ENCODE data around the gene AFF2.

AFF2 gene

DNA sequence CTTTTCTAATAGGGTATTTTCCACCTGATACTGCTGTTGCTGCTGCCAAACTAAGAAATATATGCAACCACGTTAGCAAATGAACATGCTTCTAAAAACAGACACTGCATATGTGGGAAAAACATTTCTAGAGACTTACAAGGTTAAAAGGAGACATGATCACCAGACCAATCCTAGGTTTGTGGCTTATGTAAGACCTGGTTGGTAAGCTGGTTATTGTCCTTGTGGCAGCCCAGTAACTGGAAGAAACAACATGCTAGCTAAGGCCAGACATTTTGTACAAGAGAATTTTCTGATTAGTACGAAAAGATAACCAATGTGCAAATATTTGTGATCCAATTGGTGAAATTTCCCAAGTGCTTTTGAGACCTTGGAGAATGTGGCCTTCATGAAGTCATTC lies 112.0 kb downstream of the AFF2 start:
- no peak for DNase-seq
- H3K4me1 ChIP-seq = no peaks in the 10 kb centered on the region
- no peaks in the 10 kb centered on the region for H3K36me3 ChIP-seq
- TF ChIP-seq, protein P1, sequence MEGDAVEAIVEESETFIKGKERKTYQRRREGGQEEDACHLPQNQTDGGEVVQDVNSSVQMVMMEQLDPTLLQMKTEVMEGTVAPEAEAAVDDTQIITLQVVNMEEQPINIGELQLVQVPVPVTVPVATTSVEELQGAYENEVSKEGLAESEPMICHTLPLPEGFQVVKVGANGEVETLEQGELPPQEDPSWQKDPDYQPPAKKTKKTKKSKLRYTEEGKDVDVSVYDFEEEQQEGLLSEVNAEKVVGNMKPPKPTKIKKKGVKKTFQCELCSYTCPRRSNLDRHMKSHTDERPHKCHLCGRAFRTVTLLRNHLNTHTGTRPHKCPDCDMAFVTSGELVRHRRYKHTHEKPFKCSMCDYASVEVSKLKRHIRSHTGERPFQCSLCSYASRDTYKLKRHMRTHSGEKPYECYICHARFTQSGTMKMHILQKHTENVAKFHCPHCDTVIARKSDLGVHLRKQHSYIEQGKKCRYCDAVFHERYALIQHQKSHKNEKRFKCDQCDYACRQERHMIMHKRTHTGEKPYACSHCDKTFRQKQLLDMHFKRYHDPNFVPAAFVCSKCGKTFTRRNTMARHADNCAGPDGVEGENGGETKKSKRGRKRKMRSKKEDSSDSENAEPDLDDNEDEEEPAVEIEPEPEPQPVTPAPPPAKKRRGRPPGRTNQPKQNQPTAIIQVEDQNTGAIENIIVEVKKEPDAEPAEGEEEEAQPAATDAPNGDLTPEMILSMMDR (IDR thresholded peaks at IDR 0.05; ENCODE audit: low read depth, low read length) = no peak
- H3K4me3 ChIP-seq (ENCODE audit: low read depth, low read length) = no peak overlapping the region
- H3K27me3 ChIP-seq = no peaks in the 10 kb centered on the region
- H3K9me3 ChIP-seq = no peaks in the 10 kb centered on the region

DNA sequence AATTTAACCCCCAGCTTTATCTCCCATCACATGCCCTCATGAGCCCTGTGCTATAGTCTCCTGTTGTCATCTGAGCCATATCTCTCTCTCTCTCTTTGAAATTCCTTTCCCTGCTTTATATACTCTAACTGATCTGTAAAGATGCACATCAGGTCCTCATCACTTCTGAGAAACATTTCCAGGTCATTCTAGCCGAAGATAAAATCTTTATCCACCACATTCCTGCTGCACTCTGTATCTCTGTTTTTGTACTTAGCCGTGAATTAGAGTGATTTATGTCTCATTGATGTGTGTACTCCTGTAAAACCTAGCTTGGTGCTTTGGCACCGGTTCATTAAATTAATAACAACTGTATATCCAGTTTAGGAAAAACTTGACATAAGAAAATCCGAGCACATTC lies 113.2 kb downstream of the AFF2 start:
- no peak overlapping the region for H3K4me3 ChIP-seq (ENCODE audit: low read depth, low read length)
- H3K4me1 ChIP-seq = no peaks in the 10 kb centered on the region
- H3K9me3 ChIP-seq = no peaks in the 10 kb centered on the region
- TF ChIP-seq, protein P1 (IDR thresholded peaks at IDR 0.05; ENCODE audit: low read depth, low read length) = no peak
- no peaks in the 10 kb centered on the region for H3K36me3 ChIP-seq
- no peak for DNase-seq
- H3K27me3 ChIP-seq = no peaks in the 10 kb centered on the region

GRCh38 chrX:148615491-148615890 lies 115.1 kb downstream of the AFF2 start:
- no peaks in the 10 kb centered on the region for H3K27me3 ChIP-seq
- no peaks in the 10 kb centered on the region for H3K36me3 ChIP-seq
- TF ChIP-seq, protein P1 (IDR thresholded peaks at IDR 0.05; ENCODE audit: low read depth, low read length) = no peak
- H3K4me3 ChIP-seq (ENCODE audit: low read depth, low read length) = no peak overlapping the region
- H3K4me1 ChIP-seq = no peaks in the 10 kb centered on the region
- no peaks in the 10 kb centered on the region for H3K9me3 ChIP-seq
- DNase-seq = no peak

DNA sequence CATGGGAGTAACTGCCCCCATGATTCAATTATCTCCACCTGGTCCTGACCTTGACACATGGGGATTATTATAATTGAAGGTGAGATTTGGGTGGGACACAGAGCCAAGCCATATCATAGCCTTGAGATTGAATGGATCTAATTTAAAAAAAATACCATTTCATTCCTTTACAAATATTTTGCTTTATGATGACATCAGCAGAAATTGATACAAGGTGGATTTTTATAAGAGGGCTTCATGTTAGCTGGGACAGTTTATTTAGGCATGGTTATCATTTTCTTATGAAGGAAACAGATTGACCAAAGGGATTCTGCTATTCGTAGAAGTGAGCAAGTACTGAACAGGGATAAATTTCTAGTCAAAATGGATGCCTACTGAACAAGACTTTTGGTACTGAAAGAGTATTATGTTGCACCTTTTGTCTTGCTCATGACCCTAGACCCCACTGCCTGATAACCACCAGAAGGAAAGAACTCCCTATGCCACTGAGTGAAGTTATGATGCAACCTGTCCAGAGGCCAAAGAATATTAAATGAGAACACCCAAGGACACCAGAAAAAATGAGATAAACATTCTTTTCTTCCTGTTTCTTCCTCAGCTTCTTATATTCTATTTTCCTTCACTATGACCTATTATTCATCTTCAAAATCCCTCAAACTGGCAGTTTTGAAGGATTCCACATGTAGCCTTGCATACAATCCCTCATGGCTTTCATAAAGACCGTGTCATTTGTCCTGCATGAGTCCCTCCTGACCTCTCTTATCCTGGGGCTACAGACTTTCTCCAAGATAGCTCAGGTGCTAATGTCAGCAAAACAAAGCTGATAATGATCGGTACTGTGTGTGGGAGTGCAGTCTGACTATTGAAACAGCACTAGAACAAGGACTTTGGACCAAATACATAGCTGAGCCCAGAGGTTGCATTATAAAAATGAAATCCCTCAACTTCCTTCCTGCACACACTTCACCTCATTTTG lies 118.3 kb downstream of the AFF2 start:
- Histone ChIP-seq H3K36me3 (no peaks in the 10 kb centered on the region), H3K27me3 (no peaks in the 10 kb centered on the region), H3K9me3 (no peaks in the 10 kb centered on the region), H3K4me1 (no peaks in the 10 kb centered on the region), H3K4me3 (ENCODE audit: low read depth, low read length) (no peak overlapping the region)
- no peak for DNase-seq
- TF ChIP-seq, protein P1 (IDR thresholded peaks at IDR 0.05; ENCODE audit: low read depth, low read length) = no peak

GRCh38 chrX:148620023-148620422 lies 119.6 kb downstream of the AFF2 start:
- Histone ChIP-seq H3K4me3 (ENCODE audit: low read depth, low read length) (no peak overlapping the region), H3K9me3 (no peaks in the 10 kb centered on the region), H3K27me3 (no peaks in the 10 kb centered on the region), H3K4me1 (no peaks in the 10 kb centered on the region), H3K36me3 (no peaks in the 10 kb centered on the region)
- no peak for DNase-seq
- TF ChIP-seq, protein P1 (IDR thresholded peaks at IDR 0.05; ENCODE audit: low read depth, low read length) = no peak

DNA sequence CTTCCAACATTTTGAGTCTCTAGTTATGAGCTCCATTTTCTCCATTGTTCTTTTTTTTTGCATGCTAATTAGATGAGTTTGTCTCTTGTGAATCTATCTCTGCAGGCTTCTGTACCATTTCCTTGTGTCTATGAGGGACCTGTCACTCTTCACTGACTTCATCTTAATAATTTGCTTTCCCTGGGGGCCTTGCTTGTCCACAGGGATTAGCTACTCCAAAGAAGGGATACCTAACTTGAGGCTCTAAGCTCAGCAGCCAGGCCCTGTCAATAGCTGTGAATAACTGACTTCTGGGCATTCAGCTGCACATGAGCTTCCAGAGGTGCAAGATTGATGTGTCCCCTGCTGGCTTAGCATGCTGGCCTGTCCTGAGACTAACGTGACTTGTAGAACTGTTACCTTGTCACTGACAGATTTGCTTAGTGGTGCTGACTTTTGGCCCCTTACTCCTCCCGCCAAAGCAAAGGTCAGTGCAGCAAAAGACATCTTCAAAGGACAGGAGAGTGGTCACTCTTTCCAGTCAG lies 124.6 kb downstream of the AFF2 start:
- Histone ChIP-seq H3K27me3 (no peaks in the 10 kb centered on the region), H3K4me3 (ENCODE audit: low read depth, low read length) (no peak overlapping the region), H3K36me3 (no peaks in the 10 kb centered on the region), H3K4me1 (no peaks in the 10 kb centered on the region), H3K9me3 (no peaks in the 10 kb centered on the region)
- TF ChIP-seq, protein P1 (IDR thresholded peaks at IDR 0.05; ENCODE audit: low read depth, low read length) = no peak
- DNase-seq = no peak
